ENCODE results near the gene F13A1.

GRCh38 chr6:6148192-6148815 is 172.2 kb downstream of the F13A1 start:
- TF ChIP-seq PRDM10 (tag by site-specific recombination; IDR thresholded peaks at IDR 0.05) (no peak), ZFP41 (tag by site-specific recombination; IDR thresholded peaks at IDR 0.05; ENCODE audit: borderline replicate concordance) (no peak), CTCF (tag by site-specific recombination; IDR thresholded peaks at IDR 0.05) (no peak)
